Stimulated activated CD8-positive, alpha-beta memory T cell treated with anti-CD3 and anti-CD28 coated beads, Interleukin-4, amount 100 ng/mL, for 4 hours (primary cell): ENCODE measurements around the gene ZNF429.
"Not testable (repeated sequence)": the region's sequence is repeated elsewhere in the genome, so short reads cannot be mapped to it uniquely, and the experiment has no call there.

Experiments used
- DNase-seq, 2 donors: peaks; one replicate each; pipeline ENCODE4 v3.0.0-alpha.2; 2020; ENCODE audit warnings: low read depth in 2 of 2, low spot score in 1 of 2

ZNF429 gene

DNA sequence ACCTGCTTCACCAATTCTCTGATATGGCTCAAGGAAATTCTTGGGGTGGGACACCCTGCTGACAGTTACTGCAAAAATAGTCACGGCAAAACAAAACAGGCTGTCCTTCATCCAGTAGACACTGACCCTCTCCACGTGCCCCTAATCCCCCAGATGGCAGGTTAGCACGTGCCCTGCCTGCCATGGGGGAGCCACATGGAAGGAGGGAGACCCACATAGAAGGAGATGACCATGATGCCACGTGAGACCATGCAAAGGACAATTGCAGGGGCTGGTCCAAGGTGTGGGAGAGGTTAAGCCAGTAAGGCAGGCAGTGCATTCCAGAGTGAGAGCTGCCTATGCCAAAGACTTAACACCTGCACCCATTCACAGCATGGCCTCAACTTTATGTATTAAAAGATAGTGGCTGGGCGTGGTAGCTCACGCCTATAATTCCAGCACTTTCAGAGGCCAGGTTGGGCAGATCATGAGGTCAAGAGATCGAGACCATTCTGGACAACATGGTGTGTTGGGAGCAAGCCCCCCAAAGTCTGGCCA lies 82.7 kb downstream of the ZNF429 start:
- no peak for DNase-seq

DNA sequence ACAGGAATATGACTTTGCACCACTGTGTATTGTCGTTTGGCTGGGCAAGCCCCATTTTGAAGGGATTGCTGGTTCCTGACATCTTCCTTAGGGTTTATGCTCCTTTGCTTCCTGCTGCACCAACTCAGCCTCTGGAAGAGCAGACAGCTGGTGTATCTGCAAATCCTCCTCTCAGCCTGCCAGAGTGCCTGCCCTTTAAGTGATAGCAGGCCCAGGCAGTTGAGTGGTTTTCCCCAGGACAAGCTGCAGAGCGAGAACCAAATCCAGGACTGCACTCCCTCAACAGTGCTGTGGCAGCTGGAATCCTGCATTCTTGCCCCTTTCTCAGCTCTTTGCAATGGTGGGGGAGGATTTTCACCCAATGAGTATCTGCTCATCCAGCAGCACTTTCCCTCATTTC lies 85.5 kb downstream of the ZNF429 start:
- DNase-seq, result no peak

DNA sequence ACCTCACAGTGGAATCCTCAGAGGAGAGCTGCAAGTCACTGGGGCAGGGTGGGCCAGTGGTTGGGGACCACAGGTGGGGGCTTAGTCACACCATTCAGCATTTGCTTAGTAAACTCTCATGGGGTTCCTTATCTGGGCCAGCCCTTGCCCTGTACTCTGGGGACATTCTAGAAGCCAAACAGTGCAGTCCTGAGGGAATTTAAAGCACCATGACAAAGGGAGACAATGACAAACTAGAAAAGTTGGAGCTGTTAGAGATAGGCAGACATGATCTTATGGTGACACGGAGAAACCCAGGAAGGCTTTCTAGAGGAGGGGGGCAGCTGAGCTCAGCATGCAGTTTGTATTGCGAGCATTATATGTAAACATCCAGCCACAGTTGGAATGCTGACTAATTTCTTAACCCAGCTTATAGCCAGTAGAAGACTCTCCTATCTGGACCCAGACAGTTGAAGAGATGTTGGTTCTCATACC lies 87.6 kb downstream of the ZNF429 start:
- no peak for DNase-seq

DNA sequence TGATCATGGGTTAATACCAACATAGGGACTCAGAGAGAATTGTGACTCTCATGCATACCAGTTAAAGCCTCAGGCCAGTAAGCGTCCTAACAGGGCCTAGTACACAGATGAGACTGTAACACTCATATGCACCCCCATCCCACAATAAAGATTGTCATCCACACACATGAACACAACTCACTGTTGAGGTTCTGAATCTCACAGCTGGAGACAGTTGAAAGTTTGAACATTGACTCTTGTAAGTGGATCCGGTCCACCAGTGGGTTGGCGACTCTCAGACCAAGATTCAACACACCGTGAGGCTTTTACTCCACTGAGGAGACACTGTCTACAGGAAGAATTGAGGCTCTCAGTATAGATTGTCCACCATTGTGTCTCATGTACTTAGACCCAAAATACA lies 88.1 kb downstream of the ZNF429 start:
- DNase-seq, result no peak

DNA sequence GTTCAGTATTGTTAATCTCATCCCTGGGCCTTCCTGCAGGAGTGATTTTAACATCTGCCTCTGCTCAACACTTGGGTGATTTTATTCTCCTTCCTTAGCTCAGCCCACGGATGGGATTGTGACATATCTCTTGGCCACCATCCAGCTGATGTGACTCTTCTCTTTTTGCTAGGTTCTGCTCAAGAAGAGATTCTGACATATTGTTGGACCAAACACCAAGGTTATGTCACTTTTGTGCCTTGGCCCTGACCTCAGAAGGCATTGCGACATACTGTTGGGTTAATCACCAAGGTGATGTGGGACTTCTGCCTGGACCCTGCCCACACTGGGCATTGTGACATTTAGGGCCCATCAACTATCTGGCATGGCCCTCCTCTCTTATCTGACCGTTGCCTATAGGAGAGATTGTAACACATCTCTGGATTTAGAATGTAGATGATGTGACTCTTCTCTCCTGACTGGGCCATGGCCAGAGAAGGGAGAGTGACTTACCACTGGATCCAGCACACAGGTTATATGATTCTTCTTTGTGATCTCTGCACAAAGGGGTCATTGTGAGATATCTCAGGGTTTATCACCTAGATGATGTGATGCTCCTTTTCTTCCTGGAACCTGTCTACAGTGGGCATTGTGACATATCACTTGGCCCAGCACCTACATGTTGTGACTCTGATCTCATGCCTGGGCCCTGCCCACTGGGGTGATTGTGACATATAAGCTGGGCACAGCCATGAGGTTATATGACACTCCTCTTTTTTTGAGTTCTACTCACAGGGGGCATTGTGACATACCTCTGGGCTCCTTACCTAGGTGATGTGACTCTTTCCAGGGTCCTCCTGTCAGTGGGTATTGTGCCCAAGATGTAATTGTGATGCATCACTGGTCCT lies 88.8 kb downstream of the ZNF429 start:
- DNase-seq, result no peak

DNA sequence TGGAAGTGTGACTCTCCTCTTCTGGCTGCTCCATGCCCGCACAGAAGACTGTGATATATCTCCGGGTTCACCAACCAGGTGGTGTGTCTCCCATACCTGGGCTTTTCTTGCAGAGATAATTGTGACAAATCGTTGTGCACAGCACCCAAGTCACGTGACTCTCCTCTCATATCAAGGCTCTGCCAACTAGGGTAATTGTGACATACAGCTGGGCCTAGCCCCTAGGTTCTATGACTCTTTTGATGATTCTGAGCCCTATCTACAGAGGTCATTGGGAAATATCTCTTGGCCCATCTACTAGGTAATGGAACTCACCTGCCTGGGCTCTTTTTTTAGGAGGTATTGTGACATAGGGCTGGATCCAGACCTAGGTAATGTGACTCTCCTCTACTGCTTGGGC lies 89.8 kb downstream of the ZNF429 start:
- DNase-seq, result no peak

DNA sequence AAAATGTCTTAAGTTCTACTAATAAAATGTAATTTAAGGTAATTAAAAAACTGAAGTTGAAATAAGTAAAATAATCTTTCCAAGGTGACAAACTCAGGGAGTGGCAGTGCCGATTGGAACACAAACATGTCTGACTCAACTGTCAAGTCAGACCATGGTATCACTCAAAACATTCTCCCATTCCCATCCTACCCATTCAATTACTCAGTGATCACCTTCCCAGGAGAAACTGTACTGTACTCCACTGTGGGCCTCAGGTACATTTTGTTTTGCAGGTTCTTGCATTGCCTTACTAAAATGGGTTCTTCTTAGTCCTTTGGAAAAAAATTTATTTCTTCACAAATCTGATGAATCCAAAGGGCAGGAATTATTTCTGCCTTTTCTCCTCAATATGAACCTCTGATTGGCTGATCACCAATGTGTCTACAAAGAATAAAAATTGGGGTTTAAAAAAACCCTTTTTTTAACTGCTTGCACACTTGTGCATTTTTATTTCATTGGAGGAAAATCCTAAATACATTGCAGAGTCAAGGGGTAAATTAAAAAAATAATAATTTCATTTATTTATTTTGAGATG lies 96.8 kb downstream of the ZNF429 start:
- no peak for DNase-seq

DNA sequence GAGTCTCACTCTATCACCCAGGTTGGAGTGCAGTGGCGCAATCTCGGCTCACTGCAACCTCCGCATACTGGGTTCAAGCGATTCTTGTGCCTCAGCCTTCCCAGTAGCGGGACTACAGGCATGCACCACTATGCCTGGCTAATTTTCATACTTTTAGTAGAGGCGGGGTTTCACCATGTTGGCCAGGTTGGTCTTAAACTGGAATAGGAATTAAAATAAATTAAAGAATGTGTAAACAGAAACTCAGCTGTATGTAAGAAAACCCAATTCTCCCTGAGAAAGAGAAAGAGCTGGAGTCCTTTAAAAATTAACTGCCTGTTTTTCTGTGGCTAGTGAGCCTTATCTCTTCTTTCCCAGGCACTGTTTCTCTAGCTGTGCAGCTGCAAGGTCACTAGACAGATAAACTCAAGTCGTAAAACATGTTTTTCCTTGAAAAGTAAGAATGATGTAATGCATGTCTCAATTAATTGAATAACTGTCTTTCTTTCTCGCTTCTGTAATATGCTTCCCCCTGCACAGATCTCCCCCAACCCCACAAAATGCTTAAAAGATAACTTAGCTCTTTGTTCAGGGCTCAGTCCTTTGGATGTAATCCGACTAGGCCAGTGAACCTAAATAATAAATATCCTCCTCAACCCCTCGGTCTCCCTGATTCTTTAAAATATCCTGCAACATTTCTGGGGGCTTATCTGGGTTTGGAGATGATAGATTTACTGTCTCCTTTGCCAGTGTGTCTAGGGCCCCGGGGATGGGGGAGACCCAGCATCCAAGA lies 97.4 kb downstream of the ZNF429 start:
- not testable (repeated sequence) for DNase-seq

DNA sequence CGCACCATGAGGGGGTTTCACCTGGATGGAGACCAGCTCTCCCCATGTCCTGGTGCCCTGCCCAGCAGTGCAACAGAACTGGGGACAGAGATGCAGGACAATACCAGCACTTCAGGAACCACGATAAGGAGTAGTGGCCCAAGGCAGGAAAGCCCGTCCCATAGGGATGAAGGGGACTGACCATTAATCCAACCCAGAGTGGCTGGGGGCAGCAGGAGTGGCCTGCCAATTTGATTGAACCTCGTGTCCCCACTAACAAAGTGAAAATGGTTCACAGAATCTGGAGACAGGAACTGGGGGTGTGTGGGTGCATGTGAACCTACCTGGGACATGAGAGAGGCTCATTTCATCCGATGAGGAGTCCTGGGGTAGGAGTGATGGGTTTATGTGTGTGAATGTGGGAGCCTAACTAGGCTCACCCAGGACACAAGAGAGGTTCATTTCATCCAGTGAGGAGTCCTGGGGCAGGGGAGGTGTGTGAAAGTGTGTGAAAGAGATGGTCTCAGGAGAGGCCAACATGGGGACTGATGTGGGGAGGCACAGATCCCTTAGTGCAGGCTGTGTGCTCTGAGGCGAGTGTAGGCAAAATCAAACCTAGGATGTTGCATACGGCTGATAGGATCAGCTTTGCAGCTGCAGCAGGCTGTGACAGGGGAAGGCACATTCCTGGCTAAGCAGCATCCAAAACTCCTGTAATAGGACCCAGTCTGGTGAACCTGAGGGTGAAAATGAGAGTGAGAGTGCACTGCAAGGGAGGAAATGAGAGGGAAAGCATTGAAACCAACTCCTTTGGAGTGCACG lies 98.2 kb downstream of the ZNF429 start:
- no peak for DNase-seq

DNA sequence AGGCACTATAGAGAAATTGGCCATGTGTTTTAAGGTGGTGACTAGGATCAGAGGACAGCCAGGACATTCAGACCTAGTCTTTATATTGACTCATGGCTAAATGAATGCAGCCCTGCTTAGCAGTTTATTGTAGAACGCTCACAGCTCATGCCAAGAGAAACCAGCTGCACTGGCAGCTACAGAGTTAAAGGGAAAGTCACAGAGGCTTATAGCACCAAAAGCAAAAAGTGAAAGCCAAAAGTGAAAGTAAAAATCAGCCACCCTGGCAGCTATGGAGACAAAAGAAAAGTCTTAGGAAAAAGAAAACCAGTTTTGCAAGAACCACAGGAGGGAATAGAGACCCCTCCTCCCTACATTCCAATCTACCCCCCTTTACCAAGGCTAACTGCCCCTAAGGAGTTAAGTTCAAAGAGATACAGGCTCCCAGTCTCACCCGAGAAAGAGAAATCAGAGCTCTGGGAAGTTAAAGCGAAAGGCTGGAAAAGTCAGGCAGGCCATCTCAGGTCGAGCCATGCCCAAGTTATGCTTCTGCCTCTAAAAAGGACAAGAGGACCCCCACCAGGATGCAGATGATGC lies 99.0 kb downstream of the ZNF429 start:
- DNase-seq, result no peak
